ENCODE measurements around the gene MDGA2. TPM values are rescaled to one million over a fixed set of nuclear protein-coding genes. Genes with fewer than 3 reads are reported as not detected.

MDGA2 gene
- total RNA-seq, 1 donor from 2014 or later: not detected

GRCh38 chr14:47040550-47040949 lies 634.9 kb downstream of the MDGA2 start:
- POLR2A ChIA-PET: no interaction called here
- no peak overlapping the region for H3K4me3 Mint-ChIP-seq

GRCh38 chr14:47039336-47039735 lies 636.1 kb downstream of the MDGA2 start:
- POLR2A ChIA-PET: no interaction called here
- ATAC-seq (ENCODE audit: low read depth): no peak
- no peak overlapping the region for H3K27ac Mint-ChIP-seq

More at GRCh38 chr14:47040550-47040949, 634.9 kb downstream of the MDGA2 start:
- Mint-ChIP-seq H3K27ac (no peak overlapping the region), H3K36me3 (ENCODE audit: low read depth) (no peaks in the 10 kb centered on the region), H3K27me3 (no peaks in the 10 kb centered on the region), H3K4me1 (no peaks in the 10 kb centered on the region), H3K9me3 (no peaks in the 10 kb centered on the region)
- intact Hi-C loops (cut with micrococcal nuclease): no loop called here
- CTCF ChIA-PET: no interaction called here
- DNase-seq (no peak), ATAC-seq (ENCODE audit: low read depth) (no peak)
- TF ChIP-seq CTCF (IDR thresholded peaks at IDR 0.05): no peak

GRCh38 chr14:47022721-47023120 lies 652.7 kb downstream of the MDGA2 start:
- no peak for DNase-seq
- ChIA-PET POLR2A (no interaction called here), CTCF (no interaction called here)
- no peak overlapping the region for H3K4me3 Mint-ChIP-seq
- H3K9me3 Mint-ChIP-seq: peaks cover 3% of the 10 kb centered on the region
- H3K36me3 Mint-ChIP-seq (ENCODE audit: low read depth): no peaks in the 10 kb centered on the region
- no peak overlapping the region for H3K27ac Mint-ChIP-seq
- no peaks in the 10 kb centered on the region for H3K4me1 Mint-ChIP-seq
- no peaks in the 10 kb centered on the region for H3K27me3 Mint-ChIP-seq
- no peak for ATAC-seq (ENCODE audit: low read depth)
- intact Hi-C loops (cut with micrococcal nuclease): no loop called here
- TF ChIP-seq CTCF (IDR thresholded peaks at IDR 0.05): no peak

More at GRCh38 chr14:47039336-47039735, 636.1 kb downstream of the MDGA2 start:
- Mint-ChIP-seq H3K36me3 (ENCODE audit: low read depth) (no peaks in the 10 kb centered on the region), H3K27me3 (no peaks in the 10 kb centered on the region), H3K9me3 (peaks cover 6% of the 10 kb centered on the region), H3K4me1 (no peaks in the 10 kb centered on the region), H3K4me3 (no peak overlapping the region)
- intact Hi-C loops (cut with micrococcal nuclease): no loop called here
- no peak for DNase-seq
- CTCF ChIA-PET: no interaction called here
- no peak for TF ChIP-seq CTCF (IDR thresholded peaks at IDR 0.05)

GRCh38 chr14:47020500-47020899 lies 654.9 kb downstream of the MDGA2 start:
- no peak for ATAC-seq (ENCODE audit: low read depth)
- ChIA-PET CTCF (no interaction called here), POLR2A (no interaction called here)

GRCh38 chr14:47012533-47013280 lies 662.7 kb downstream of the MDGA2 start:
- no peak for ATAC-seq (ENCODE audit: low read depth)
- intact Hi-C loops (cut with micrococcal nuclease): no loop called here

More at GRCh38 chr14:47020500-47020899, 654.9 kb downstream of the MDGA2 start:
- no peaks in the 10 kb centered on the region for H3K36me3 Mint-ChIP-seq (ENCODE audit: low read depth)
- H3K4me1 Mint-ChIP-seq: no peaks in the 10 kb centered on the region
- no peak overlapping the region for H3K27ac Mint-ChIP-seq
- TF ChIP-seq CTCF (IDR thresholded peaks at IDR 0.05): no peak
- intact Hi-C loops (cut with micrococcal nuclease): no loop called here
- peaks cover 3% of the 10 kb centered on the region for H3K9me3 Mint-ChIP-seq
- H3K27me3 Mint-ChIP-seq: no peaks in the 10 kb centered on the region
- no peak for DNase-seq
- no peak overlapping the region for H3K4me3 Mint-ChIP-seq

More at GRCh38 chr14:47012533-47013280, 662.7 kb downstream of the MDGA2 start:
- H3K4me3 Mint-ChIP-seq: no peak overlapping the region
- ChIA-PET POLR2A (no interaction called here), CTCF (no interaction called here)
- no peaks in the 10 kb centered on the region for H3K9me3 Mint-ChIP-seq
- no peaks in the 10 kb centered on the region for H3K36me3 Mint-ChIP-seq (ENCODE audit: low read depth)
- no peaks in the 10 kb centered on the region for H3K27me3 Mint-ChIP-seq
- no peak for TF ChIP-seq CTCF (IDR thresholded peaks at IDR 0.05)
- DNase-seq: no peak
- no peak overlapping the region for H3K27ac Mint-ChIP-seq
- no peaks in the 10 kb centered on the region for H3K4me1 Mint-ChIP-seq

Data from activated B cell treated with CpG ODN at 0.5 μM for 24 hours (primary cell).